ENCODE measurements around the gene ATXN7L1. TPM values are rescaled to one million over a fixed set of nuclear protein-coding genes. Genes with fewer than 3 reads are reported as not detected.

Gene ATXN7L1
- total RNA-seq, 3 donors from 2014 or later: 19.7 to 29.5 (median 26.0) TPM

DNA sequence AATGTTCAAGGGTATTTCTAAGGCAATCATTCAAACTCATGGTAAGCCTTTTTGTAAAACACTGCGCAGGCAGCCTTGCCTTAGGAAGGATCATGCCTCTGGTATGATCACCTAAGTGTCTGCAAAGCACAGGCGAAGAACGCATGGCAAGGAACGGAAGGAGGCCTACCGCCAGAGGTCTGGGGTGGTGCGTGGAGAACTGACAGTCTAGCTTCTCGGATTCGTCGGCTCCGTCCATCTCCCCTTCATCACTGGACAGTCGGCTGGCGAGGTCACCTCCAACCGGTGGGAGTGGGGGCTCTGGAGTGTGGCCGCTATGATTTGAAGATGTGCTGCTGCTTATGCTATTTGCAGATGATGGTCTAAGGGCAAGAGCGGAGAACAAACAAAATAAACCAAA is 252.5 kb downstream of the ATXN7L1 start:
- Histone ChIP-seq H3K36me3 (ENCODE audit: low read depth) (no peaks in the 10 kb centered on the region), H3K9me3 (no peaks in the 10 kb centered on the region), H3K4me1 (ENCODE audit: low read depth) (no peaks in the 10 kb centered on the region), H3K4me3 (no peak overlapping the region)
- ATAC-seq (no peak), DNase-seq (no peak)
- no peak for TF ChIP-seq CTCF (IDR thresholded peaks at IDR 0.05)
- intact Hi-C loops (cut with DNase I, micrococcal nuclease): no loop called here

DNA sequence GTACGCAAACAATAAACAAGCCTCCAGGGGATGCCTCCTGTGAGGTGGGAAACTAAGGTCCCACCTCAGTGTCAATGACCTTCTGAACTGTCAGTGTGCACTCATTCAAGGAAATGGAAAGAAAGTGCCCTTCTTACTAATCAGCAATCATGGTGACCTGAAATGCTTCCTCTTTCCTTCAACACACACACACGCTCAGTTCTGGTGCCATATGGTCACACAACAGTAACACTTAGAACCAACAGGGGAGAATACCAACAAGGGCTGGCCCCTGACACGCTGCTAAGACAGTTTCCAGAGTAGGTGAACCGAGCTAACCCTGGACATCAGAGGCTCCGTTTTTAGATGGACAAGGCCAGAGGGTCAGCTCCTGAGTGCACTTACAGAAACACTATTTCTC is 253.0 kb downstream of the ATXN7L1 start:
- intact Hi-C loops (cut with DNase I, micrococcal nuclease): no loop called here
- H3K4me3 ChIP-seq: no peak overlapping the region
- TF ChIP-seq CTCF (IDR thresholded peaks at IDR 0.05): no peak
- no peaks in the 10 kb centered on the region for H3K36me3 ChIP-seq (ENCODE audit: low read depth)
- no peaks in the 10 kb centered on the region for H3K9me3 ChIP-seq
- no peak for ATAC-seq
- H3K4me1 ChIP-seq (ENCODE audit: low read depth): no peaks in the 10 kb centered on the region
- DNase-seq: no peak

GRCh38 chr7:105622106-105622731 is 254.2 kb downstream of the ATXN7L1 start:
- Histone ChIP-seq H3K9me3 (no peaks in the 10 kb centered on the region), H3K4me1 (ENCODE audit: low read depth) (no peaks in the 10 kb centered on the region), H3K4me3 (no peak overlapping the region), H3K36me3 (ENCODE audit: low read depth) (no peaks in the 10 kb centered on the region)
- intact Hi-C loops (cut with DNase I, micrococcal nuclease): no loop called here
- DNase-seq (no peak), ATAC-seq (no peak)
- TF ChIP-seq CTCF (IDR thresholded peaks at IDR 0.05): no peak

GRCh38 chr7:105621617-105622016 is 254.8 kb downstream of the ATXN7L1 start:
- TF ChIP-seq CTCF (IDR thresholded peaks at IDR 0.05): no peak

DNA sequence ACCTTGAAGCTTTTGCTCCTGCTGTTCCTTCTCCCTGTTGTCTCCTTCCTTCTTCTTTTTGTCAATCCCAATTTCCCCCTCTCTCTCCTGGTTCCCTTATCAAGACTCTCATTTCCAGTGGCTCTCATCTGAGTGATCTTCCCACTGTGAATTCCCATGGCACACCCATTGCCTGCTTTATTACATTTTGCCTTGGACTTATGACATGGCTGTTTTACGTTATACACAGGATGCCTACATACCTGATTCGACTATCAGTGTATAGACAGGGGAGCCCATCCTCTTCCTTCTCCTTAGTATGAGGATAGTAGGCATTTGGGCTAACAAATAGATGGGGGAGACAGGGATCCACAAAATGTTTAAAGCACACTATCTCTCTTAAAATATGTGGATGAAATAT is 255.2 kb downstream of the ATXN7L1 start:
- intact Hi-C loops (cut with DNase I, micrococcal nuclease): no loop called here

More at GRCh38 chr7:105621617-105622016, 254.8 kb downstream of the ATXN7L1 start:
- DNase-seq (peak in 2 of 3 donors; percentile 16 to 37), ATAC-seq (no peak)
- no peak overlapping the region for H3K4me3 ChIP-seq
- H3K9me3 ChIP-seq: no peaks in the 10 kb centered on the region
- no peaks in the 10 kb centered on the region for H3K36me3 ChIP-seq (ENCODE audit: low read depth)
- no peaks in the 10 kb centered on the region for H3K4me1 ChIP-seq (ENCODE audit: low read depth)
- intact Hi-C loops (cut with DNase I, micrococcal nuclease): no loop called here

More for the DNA sequence above, 255.2 kb downstream of the ATXN7L1 start:
- Histone ChIP-seq H3K9me3 (no peaks in the 10 kb centered on the region), H3K4me3 (no peak overlapping the region), H3K36me3 (ENCODE audit: low read depth) (no peaks in the 10 kb centered on the region), H3K4me1 (ENCODE audit: low read depth) (no peaks in the 10 kb centered on the region)
- DNase-seq (no peak), ATAC-seq (no peak)
- no peak for TF ChIP-seq CTCF (IDR thresholded peaks at IDR 0.05)

All from mucosa of descending colon (tissue), 3 donors.